Left lobe of liver (tissue), 2 donors: ENCODE results near the gene GANAB. TPM values are rescaled to one million over a fixed set of nuclear protein-coding genes. Genes with fewer than 3 reads are reported as not detected.
A peak's percentile ranks its signal among the peaks of the same experiment; 100 is the strongest.
"Not testable (repeated sequence)": the region's sequence is repeated elsewhere in the genome, so short reads cannot be mapped to it uniquely, and the experiment has no call there.

Experiments used
- ATAC-seq: fragments of 200-7000 bp; cut with Tn5 transposase; one replicate; pipeline ENCODE4 v1.9.1; 2020; ENCODE audit warnings: mild to moderate bottlenecking, moderate library complexity
- DNase-seq: peaks from one replicate; pipeline ENCODE4 v3.0.0-alpha.2; 2020; ENCODE audit warnings: low spot score
- total RNA-seq: library from RNA; stranded (reverse); gene quantifications from one replicate; pipeline ENCODE4 v1.2.1, GENCODE V29; 2021
- donor health status: DM: no; HTN: no; CAD: no; lungs with moderate emphysema.
- donor health status: DM: no; HTN: yes; CAD: no.

GANAB gene
- total RNA-seq, 1 donor from 2014 or later, result 220 TPM

DNA sequence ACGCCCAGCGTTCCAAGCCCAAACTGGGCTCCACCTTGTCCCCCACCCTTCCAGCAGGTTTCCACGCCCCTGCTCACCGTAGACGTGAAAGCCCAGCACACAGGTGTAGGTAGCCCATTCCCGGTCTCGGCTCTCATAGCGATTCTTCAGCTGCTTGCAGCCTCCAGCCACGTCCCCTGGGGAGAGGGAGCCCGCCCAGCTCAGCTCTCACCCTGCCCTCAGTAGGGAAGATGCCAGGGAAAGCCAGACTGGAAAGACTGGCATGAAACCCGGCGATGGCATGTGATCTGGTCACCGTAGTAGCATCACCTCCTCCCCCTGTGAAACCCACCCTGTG, 43.4 kb downstream of the GANAB start:
- ATAC-seq (no peak), DNase-seq (no peak)

DNA sequence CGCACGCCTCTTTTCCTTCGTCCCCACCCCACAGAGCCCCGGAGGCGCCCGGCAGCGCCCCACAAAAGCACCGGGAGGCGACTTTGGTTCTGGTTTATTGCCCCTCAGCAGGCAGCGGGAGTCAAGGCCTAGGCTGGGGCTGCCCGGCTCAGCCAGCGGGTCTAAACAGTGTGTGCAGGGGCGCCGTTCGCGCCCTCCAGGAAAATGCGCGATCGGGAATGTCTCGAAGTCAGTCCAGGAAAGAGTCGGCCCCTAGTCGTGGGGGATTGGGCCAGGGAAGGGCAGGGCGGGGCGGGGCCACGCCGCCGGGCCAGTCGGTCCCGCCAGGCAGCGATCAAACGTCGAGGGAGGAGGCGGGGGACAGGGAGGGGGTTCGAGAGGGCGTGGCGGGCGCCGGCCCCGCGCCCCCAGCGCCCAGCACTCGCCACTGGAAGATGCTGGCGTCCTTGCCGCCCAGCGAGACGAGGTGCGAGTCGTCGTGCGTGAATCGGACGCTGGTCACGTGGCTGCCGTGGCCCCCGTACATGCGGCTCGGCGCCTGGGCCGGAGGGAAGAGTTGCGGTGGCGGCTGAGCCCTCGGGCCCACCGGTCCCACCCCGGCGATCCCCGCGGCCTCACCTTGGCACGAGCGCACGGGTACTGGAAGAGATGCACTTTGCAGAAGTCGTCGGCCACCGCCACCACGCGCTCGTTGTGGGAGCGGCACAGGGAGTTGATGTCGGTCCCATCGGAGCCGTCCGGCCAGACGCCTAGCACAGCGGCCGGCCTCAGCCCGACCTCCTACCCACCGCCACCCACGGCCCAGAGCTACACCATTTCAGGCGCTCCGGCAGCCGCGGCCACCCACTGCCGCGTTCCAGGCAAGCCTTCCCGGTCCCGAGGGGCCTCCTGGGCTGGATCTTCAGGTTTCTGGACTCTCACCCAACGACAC, 44.0 kb downstream of the GANAB start:
- ATAC-seq (peak; percentile 54), DNase-seq (peak; percentile 65)

DNA sequence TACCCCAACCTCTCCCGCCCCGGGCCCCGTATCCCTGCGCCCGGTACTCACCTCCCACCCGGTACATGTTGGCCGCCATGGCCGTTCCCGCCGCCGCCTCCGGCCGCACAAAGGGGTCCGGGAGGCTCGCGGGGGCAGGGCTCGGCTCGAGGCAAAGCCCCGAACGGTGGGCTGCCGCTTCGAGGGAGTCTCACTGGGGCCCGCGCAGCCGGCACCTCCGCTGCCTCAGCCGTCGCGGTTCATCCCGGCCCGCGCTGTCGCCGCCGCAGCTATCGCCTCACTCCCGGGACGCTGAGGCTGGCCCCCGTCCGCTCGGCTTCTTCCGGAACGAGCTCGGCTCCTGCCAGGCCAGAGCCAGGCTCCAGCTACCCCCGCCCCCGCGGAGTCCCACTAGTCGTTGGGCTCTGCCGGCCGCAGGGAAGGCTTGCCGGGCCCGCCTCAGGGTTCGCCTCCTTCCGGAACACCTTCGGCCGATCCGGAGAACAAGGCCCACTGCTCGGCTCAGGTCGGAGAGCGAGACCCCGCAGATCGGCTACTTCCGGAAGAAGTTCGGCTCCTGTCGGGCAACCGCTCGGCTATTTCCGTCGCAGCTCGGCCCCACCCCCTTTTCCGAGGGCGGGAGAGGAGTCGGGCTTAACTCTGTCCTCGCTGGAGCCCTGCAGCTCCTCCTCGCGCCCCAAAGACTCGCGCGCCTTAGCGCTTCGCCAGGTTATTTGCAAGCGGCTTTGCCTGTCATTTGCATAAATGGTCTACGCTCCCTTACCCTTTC, 44.9 kb downstream of the GANAB start, which contains the start of gene MTA2:
Gene MTA2 (minus strand): TSS at position 494 of the 769 bp plus-strand sequence. CDS start 415 bp downstream, at position 79.
- peak; percentile 89 for ATAC-seq

DNA sequence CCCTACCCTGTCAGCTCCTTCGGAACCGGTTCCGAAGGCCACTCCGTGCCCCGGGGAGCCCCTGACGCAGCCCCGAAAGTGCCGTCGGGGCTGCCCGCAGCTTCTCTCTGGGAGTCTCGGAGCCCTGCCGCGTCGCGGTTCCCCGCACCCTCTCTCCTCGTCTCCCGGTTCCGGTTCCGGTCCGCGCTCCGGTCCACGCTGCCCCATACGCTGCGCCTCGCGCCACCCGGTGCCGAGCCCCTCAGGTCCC, 45.4 kb downstream of the GANAB start:
- DNase-seq (no peak), ATAC-seq (peak; percentile 46)

More for the DNA sequence above, 44.9 kb downstream of the GANAB start, which contains the start of gene MTA2:
- peak; percentile 98 for DNase-seq

DNA sequence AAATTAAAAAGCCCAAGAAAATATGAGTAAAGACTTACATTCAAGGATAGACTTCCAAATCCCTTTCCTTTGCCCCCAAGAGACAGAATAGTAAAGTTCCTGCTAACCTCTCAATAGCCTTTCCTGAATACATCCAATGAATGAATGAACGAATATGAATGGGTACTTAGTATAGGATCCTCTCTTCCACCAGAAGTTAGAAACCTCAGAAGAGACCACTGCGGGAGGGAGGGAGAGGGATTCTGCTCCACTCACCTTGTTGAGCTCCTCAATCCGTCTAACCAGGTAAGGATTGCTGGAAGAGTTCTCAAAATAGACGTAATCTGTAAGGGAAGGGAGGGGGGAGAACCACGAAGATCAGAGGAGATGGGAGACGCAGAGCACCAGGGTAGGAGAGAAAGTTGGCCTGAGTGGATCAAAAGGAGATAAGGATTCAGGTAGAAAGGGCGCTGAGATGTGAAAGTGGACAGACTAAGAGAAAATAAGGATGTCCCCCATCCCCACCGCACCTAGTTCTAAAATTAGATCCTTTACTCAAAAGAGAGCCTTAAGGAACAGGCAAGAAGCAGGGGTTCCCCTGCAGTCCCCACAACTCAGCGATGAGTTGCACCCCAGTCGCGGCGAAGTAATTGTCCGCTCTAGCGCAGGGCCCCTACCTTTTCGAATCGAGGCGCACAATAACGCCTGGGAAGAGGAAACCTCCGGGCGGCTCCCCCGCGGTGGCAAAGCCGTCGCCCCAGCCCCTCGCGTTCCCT, 45.9 kb downstream of the GANAB start:
- ATAC-seq (no peak), DNase-seq (no peak)

DNA sequence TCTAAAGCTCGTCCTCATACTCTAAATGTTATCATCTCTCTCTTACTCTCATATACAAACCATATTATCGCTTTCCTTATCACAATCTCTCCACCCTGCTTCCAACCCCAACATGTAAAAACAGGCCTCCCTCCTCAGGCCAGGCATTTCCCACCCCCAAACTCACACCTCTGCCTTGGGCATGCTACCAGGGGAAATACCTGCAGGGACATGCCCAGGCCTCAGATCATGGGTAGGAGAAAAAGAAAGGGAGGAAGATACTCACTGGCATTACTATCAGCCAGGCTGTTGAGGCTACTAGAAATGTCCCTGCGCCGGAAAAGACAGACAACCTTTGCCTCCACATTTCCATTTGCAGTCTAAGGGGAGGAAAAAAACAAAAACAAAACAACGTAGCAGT, 46.5 kb downstream of the GANAB start:
- DNase-seq, result no peak
- no peak for ATAC-seq

DNA sequence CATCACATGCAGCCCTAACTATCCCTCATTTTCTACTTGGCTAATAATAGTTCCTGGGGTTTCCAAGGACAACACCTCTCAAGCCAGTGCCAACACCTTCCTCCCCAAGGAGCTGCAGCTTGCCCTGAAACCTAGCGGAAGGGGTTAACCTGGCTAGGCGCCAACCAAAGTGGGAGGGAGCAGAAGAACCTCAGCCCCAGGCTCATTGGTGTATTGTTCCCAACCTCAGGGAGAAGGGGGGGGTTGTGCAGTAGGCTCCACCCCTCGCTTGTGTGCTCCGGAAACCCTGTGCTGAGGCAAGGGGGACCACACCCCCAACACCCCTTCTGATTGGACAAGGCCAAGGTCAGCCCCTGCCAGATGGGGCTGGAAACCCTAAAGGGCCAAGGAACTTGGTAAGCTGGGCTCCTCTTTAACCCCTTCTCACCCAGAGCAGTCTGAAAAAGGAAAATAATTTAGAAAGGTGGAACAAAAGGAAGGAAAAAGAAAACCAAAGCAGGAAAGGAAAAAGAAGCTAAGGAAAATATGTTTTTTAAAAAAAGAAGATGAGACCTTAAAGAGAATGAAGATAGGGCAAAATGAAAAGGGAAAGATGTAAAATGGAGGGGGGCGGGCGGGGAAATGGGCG, 47.2 kb downstream of the GANAB start:
- ATAC-seq (peak; percentile 14), DNase-seq (peak; percentile 79)

DNA sequence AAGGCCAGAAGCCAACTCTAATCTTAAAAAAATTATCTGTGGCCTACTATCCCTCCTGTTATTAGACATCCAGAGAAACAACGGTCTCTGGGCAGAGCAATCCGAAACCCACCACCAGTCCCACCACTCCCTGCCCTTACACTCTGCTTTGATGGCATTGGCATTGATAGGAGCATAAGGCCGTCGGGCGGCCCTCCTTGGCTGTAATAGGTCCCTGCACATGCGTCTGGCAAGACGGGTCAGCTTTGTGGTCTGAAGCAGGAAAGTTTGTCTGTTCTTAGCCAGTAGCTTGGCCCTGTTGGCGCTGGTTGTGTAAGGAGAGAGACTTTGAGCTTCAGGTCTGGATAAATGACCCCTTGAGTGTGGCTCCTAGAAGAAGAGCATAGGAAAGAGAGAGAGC, 51.3 kb downstream of the GANAB start:
- no peak for DNase-seq
- ATAC-seq, result no peak

DNA sequence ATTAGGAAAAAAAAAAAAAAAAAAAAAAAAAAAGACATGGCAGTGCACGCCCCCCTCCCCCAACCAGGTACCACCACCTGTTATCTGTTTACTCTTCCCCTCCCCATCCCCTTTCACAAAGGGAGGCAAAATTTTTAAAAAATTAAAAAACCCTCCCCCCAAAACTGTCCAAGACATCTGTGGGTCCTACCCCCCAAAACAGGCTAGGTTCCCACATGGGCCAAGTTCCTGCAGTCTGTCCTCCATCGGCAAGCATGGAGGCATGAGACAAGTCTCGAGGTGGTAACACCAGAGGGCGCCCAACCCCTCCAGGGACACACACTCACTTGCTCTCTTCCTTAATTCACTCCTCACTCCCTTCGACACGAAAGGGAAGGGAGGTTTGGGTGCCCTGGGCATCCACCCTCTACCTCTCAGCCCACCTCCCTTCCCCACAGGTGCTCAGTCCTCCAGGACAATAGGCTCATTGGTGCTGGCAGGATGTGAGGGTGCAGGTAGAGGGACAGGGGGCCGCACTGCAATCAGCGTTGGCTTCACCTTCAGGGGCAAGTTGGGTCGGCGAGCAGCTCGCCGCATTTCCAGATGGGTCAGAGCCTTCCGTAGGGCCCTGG, 52.9 kb downstream of the GANAB start:
- peak; percentile 71 for DNase-seq
- ATAC-seq, result peak; percentile 45

DNA sequence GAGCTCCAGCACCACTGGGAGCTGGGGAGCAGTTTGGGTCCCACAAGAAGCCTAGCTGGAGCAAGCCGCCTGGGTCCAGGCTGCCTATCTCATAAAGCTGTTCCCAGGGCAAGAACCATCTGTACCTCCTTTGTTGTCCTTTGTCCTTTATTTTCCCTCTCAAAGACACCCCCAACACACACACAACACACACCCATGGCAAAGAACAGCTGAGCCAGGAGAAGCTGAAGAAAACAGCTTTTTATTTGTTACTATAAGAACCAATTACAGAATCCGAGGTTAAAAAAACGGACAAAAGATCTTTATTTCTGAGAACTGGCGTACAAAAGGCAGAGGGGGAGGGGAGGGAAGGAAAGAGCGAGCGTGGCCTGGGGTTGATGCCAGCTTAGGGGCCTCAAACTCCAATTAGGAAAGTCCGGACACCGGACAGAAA, 53.4 kb downstream of the GANAB start:
- ATAC-seq (no peak), DNase-seq (no peak)

DNA sequence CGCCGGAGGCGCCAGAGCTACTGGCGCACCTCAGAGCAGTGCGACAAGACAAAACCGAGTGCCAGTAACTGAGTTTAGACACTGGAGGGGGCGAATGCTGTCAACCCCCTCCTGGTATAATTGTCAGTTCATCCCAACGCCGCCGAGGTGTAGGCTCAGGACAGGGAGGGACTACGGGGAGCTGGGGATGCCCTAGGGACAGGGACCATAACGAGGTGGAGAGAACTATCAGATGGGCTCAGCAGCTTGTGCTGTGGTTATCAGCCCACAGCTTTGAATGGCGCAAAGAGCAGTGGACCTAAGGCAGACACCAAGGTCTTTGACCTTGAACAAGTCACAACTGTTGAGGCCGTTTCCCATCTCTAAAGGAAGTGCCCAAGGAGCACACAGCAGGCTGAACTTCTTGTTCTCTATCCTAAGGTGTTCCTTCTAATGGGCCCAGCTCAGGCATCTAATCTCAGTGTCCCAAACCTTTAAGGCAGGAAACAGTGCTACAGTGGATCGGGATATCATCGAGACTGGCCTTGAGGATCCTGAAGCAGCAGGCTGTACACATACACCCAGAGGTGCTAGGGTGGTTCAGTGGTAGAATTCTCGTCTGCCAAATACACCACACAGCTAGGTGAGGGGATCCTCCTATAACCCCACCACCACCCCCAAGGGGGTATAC, 54.1 kb downstream of the GANAB start:
- DNase-seq, result no peak
- ATAC-seq, result peak; percentile 11

DNA sequence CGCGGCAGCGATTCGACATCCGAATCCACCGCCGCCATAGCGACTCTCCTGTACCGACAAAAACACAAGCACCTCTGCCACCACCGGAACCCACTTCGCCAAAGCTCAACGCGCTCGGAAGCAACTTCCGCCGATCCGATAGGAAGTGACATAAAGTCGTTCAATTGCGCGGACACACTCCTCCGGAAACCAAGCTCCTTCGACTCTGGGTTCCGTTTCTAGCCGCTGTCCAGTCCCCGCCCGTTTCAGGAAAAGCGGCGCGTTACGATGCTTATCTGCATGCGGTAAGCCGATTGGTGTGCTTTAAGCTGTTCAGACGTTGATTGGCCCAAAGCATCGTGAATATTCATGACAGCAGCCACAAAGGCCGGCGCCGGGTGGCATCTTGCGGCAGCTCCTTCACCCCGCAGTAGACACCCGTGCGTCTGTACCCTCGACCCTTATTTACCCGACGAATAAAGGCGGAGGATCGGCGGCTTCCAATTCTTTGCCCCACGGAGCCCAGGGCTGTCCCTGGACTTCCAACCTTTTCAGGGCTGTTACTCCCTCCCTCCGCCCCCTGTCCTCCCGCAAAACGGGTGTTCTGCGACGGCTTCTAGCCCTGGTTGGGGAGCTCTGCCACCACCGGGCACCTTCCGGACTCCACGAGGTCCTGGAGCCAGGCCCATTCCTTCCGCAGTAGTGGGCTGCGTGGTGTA, 54.8 kb downstream of the GANAB start, which contains the start of gene TUT1:
Gene TUT1 (minus strand): TSS at position 76 of the 698 bp plus-strand sequence. CDS start 38 bp downstream, at position 38.
- DNase-seq, result peak; percentile 98
- ATAC-seq, result peak; percentile 86

DNA sequence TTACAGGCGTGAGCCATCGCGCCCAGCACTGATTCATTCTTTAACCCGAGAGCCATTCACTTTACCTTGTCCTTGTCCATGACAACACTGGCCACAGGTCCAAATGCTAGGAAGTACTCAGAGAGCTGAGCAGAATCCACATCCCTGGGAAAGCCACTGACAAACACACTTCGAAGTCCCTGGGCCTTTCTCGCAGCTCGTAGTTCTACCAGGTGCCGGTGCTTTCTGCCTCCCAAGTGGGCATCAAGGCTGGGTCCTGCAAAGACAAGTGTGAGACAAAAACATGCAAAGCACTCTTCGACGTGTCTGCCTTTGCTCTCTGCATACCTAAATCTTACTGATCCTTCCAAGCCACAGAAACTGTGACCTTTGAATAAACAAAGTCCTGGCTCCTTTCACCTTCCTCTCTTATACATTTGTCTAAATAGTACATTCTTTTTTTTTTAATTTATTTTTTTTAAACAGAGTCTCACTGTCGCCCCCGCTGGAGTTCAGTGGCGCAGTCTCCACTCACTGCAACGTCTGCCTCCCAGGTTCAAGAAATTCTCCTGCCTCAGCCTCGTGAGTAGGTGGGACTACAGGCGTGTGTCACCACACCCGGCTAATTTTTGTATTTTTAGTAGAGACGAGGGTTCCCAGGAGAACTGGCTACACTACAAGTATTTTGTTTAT, 57.3 kb downstream of the GANAB start:
- ATAC-seq (no peak), DNase-seq (no peak)

DNA sequence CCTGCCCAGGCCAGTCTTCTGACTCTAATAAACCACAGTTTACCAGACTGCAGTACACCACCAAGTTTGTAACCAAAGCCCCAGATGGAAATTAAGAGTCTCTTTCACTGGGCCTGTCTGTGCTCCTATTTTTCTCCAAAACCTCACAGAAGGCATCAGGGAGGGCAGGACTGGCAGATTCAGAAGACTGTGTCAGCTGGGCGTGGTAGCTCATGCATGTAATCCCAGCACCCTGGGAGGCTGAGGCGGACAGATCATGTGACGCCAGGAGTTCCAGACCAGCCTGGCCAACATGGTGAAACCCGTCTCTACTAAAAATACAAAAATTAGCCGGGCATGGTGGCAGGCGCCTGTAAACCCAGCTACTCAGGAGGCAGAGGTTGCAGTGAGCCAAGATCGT, 61.1 kb downstream of the GANAB start:
- not testable (repeated sequence) for ATAC-seq, DNase-seq

DNA sequence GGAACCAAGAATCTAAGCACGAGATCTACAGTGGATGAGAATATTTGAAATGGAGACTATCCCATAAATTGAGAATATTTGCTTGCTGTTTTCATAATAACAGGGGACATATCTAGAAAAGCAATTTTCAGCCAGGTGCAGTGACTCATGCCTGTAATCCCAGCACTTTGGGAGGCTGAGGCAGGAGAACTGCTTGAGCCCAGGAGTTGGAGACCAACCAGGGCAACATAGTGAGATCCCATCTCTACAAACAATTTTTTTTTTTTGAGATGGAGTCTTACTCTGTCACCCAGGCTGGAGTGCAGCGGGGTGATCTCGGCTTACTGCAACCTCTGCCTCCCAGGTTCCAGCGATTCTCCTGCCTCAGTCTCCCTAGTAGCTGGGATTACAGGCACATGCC, 64.7 kb downstream of the GANAB start:
- ATAC-seq, DNase-seq: not testable (repeated sequence)

DNA sequence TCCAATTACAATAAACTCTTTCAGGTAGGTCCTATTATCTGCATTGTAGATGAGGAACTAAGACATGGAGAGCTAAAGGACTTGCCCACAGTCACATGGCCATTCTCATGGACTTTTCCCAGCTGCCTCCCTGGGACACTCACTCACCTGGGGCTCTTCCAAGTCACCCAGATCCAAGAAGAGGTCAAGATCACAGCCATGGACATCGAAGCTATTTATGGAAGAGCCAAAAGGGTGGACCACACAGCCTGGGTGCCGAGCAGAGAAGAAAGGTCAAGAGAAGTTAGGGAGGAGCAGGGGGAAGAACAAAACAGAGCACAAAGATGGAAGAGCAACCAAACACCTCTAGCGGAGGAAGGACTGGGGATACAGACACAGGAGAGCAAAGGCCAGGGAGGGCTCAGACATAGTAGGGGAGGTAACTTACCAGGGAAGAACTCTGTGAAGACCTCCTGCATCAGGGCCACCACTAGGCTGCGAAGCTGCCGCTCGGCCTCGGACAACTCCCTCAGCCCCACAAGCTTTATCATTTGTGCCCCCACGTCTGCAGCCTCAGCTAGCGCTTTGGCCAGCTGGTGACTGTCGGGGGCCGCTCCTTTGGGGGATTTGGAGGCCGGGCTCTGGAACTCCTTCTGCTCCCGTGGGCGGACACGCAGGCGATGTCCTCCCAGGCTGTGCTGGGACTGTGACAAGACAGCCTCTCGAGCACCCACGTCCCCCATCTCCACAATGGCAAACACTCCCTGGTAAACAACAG, 65.3 kb downstream of the GANAB start:
- DNase-seq (no peak), ATAC-seq (peak; percentile 72)

DNA sequence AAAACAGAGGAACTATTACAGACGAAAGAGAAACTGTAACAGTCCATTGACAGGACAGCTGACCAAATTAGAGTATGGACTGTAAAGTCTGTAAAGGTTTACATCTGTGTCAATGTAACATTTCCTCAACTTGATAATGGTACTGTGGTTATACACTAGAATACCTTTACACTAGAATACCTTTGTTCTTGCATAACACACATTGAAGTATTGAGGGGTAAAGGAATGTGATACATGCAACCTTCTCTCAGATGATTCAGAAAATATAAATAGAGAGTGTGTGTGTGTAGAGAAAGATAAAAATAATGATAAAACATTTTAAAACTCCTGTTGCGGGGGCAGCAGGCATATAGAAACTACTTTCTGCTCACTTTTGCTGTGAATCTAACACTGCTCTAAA, 67.2 kb downstream of the GANAB start:
- no peak for ATAC-seq

DNA sequence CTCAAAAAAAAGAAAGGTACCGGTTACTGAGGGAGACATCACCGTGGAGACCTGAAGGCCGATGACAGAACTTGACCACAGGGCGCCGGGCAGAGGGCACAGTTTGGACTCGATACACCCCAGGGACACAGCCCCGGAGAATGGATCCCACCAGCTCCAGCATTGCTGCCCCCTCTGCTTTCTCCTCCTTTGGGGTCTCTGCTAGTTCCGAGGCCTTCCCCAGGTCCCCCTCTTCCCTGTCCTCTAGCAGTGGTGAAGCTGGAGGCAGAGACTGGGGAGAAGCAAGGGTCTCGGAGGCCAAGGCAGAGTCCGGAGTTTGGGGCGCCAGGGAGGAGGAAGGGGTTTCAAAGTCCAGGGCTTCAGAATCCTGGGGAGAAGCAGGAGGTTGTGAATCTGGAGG, 67.9 kb downstream of the GANAB start:
- no peak for DNase-seq
- ATAC-seq, result no peak

More for the DNA sequence above, 67.2 kb downstream of the GANAB start:
- no peak for DNase-seq
